Tibial nerve (tissue), 4 donors: Measurements from ENCODE around the gene HOTAIR.

Experiments
- CTCF ChIP-seq, 5 experiments: fragments of 200-600 bp in 3 of 5; fragments of 450-650 bp in 2 of 5; sonication (generic) in 3 of 5; IDR thresholded peaks; one replicate each; pipeline ENCODE4 v1.5.1; 2016 to 2019; ENCODE audit warnings: antibody characterized with exemption in 5 of 5, mild to moderate bottlenecking in 3 of 5, moderate library complexity in 2 of 5
- EP300 ChIP-seq, 2 donors: sonication (generic); formaldehyde crosslinking; IDR thresholded peaks; one replicate each; pipeline ENCODE4 v1.6.1; 2017; ENCODE audit warnings: antibody characterized with exemption in 2 of 2, mild to moderate bottlenecking in 1 of 2
- POLR2A ChIP-seq, 2 donors: fragments of 450-650 bp; IDR thresholded peaks; one replicate each; pipeline ENCODE4 v1.6.1; 2017; ENCODE audit warnings: antibody characterized with exemption in 2 of 2, mild to moderate bottlenecking in 2 of 2, moderate library complexity in 2 of 2

- TF ChIP-seq CTCF (IDR thresholded peaks at IDR 0.05), result no peak
- TF ChIP-seq POLR2A (IDR thresholded peaks at IDR 0.05), result no peak
- no peak for TF ChIP-seq EP300 (IDR thresholded peaks at IDR 0.05)
Measured at GRCh38 chr12:53961025-53961761, 13.6 kb downstream of the HOTAIR start.
